Lower leg skin (tissue), 3 donors: Measurements from ENCODE around the gene HSD17B7.
"Not testable (repeated sequence)": the region's sequence is repeated elsewhere in the genome, so short reads cannot be mapped to it uniquely, and the experiment has no call there.

ENCODE experiments used
- POLR2A ChIP-seq, 2 donors: fragments of 450-650 bp; IDR thresholded peaks; one replicate each; pipeline ENCODE4 v1.6.1; 2016 to 2017; ENCODE audit warnings: antibody characterized with exemption in 2 of 2, mild to moderate bottlenecking in 1 of 2, moderate library complexity in 1 of 2
- TF ChIP-seq, protein P1 (sequence below), 3 donors: fragments of 450-650 bp; IDR thresholded peaks; one replicate each; pipeline ENCODE4 v1.5.1; 2016; ENCODE audit warnings: antibody characterized with exemption in 3 of 3, mild to moderate bottlenecking in 3 of 3, moderate library complexity in 2 of 3

DNA sequence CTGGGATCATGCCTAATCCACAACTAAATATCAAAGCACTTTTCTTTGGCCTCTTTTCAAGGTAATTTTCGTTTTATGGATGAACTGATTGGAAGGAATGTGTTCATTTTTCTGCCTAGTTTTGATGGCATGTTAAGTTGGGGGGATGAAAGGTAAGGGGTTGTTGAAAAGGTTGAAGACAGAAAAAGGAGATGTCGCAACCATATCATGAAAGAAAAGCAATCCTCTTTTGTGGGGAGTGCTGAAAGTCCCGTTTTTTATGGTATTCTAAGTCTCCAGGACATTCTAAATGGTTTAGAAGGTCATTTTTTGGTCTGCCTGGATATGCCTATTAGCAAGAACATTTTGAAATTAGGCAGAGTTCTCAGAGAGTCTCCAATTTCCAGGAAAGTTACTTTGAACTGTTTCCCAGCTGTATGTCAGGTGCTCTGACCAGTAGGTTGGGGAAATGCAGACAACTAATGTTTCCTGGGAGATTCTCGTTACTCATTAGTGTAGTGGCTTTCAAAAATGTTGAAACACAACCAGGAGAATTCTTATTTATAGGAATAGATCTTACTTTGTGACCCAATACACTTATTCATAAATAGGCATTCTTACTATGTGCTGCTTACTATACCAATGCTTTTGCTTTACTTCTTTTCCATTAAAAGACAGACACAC lies 6.2 kb downstream of the HSD17B7 start:
- TF ChIP-seq, protein P1, sequence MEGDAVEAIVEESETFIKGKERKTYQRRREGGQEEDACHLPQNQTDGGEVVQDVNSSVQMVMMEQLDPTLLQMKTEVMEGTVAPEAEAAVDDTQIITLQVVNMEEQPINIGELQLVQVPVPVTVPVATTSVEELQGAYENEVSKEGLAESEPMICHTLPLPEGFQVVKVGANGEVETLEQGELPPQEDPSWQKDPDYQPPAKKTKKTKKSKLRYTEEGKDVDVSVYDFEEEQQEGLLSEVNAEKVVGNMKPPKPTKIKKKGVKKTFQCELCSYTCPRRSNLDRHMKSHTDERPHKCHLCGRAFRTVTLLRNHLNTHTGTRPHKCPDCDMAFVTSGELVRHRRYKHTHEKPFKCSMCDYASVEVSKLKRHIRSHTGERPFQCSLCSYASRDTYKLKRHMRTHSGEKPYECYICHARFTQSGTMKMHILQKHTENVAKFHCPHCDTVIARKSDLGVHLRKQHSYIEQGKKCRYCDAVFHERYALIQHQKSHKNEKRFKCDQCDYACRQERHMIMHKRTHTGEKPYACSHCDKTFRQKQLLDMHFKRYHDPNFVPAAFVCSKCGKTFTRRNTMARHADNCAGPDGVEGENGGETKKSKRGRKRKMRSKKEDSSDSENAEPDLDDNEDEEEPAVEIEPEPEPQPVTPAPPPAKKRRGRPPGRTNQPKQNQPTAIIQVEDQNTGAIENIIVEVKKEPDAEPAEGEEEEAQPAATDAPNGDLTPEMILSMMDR (IDR thresholded peaks at IDR 0.05), result not testable (repeated sequence)
- not testable (repeated sequence) for TF ChIP-seq POLR2A (IDR thresholded peaks at IDR 0.05)
